Fibroblast of skin of left quadriceps (primary cell): ENCODE measurements around the gene DOK3.

Experiments used
- DNase-seq, 2 experiments: peaks; one replicate each; pipeline ENCODE4 v3.0.0-alpha.2; 2013; ENCODE audit warnings: low read depth in 2 of 2

DOK3 gene

GRCh38 chr5:177509381-177509951, at the start of gene DOK3:
Gene DOK3 (minus strand): TSS chr5:177509826. CDS start chr5:177509540, 286 bp downstream.
- no peak for DNase-seq

GRCh38 chr5:177557796-177558195, 48.2 kb upstream of the DOK3 start:
- DNase-seq, result no peak

- DNase-seq, result no peak
Observed at GRCh38 chr5:177557041-177557647, 47.5 kb upstream of the DOK3 start.

GRCh38 chr5:177555665-177556064, 46.0 kb upstream of the DOK3 start:
- no peak for DNase-seq

DNA sequence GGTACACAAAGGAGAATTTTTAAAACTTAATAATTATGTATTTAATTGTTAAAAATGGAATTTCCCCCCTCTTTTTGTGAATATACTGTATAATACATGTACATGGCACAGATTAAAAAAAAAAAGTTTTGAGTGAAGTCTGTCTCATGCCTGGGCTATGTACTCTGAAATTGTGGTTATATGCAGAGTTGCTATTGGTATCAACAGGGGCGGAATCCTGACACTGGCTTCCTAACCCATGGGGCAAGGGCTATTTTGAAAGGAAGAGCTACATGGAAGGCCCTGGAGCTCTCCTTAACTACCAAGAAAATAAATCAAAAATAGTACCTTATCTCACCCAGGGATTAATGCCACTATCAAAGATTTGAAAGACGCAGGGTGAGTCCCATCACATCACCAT, 45.6 kb upstream of the DOK3 start:
- DNase-seq, result no peak

- peak; percentile 80 to 86 for DNase-seq
Observed at GRCh38 chr5:177554474-177555111, 45.0 kb upstream of the DOK3 start, which contains the start of gene FAM193B. Gene FAM193B (minus strand): TSS chr5:177554563. CDS start chr5:177554458, 105 bp downstream.

DNA sequence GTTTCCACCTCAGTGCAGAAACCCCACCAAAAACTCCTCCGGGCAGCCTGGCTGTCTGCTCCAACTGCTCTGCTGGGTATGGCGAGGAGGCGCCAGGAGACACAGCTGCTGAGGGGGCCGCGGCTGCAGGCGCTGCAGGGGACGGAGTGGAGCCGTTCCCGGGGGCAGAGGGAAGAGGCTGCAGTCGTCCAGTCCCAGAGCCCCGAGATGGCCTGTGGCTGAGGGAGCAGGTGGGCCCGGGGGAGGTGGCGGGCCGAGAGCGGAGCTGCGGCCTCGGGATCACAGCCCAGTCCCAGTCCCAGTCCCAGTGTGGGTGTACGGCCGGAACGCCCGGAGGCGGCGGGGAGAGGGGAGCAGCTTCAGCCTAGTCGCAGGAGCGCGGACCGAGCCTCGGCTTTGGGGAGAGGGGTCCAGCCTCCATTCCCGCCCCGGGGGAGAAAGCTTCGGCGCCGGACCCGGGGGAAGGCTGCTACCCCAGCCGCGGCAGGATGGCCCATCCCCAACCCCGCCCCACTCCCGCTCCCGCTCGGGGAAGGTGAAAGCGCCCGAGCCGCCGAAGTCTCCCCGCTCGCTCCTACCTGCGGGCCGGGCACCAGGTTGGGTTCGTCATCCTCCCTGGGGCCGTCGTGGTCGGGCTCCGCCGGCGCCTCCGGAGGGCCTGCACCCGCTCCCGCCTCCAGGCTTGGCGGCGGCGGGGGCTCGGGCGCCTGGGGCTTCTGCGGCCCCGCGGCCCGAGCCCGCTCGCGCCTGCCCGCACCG, 44.2 kb upstream of the DOK3 start:
- DNase-seq, result no peak

GRCh38 chr5:177552839-177553455, 43.3 kb upstream of the DOK3 start:
- DNase-seq, result no peak

GRCh38 chr5:177550122-177550521, 40.5 kb upstream of the DOK3 start:
- DNase-seq, result no peak

- no peak for DNase-seq
Observed at GRCh38 chr5:177548495-177548894, 38.9 kb upstream of the DOK3 start.

GRCh38 chr5:177547736-177548135, 38.1 kb upstream of the DOK3 start:
- DNase-seq, result no peak

- peak; percentile 96 to 97 for DNase-seq
Observed at GRCh38 chr5:177546258-177546741, 36.7 kb upstream of the DOK3 start.

GRCh38 chr5:177545487-177546257, 36.0 kb upstream of the DOK3 start:
- peak; percentile 81 for DNase-seq

DNA sequence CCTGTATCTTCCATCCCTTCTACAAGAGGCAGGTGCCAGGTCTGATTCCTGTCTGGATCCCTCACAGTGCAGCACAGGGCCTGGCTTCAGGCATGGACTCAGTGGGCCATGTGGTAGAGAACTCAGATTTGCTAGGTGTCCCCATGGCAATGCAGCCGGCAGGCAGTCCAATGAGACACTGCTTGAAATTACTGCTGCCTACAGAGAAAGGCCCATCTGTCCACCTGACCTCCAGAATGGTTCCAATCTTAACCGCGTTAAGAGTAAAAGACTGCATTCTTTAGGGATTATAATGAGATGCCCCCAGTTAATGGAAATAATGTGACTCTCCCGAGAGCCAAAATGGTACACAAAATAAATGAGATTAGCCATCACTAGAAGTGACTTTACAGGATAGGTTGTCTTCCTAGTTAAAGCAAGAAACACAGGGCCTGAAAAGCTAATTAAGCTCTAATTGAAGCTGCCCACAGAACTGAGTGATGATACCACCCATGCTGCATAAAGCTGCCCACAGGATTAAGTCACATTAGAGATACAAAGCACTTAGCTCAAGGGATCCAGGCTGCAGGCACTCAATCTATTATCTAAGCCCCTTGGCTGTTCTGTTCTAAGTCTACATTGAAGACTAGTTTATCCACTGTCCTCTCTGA, 33.3 kb upstream of the DOK3 start:
- DNase-seq, result no peak

- no peak for DNase-seq
Observed at GRCh38 chr5:177540438-177540837, 30.8 kb upstream of the DOK3 start.

- DNase-seq, result peak; percentile 59 to 64
Observed at GRCh38 chr5:177539411-177539810, 29.8 kb upstream of the DOK3 start.

DNA sequence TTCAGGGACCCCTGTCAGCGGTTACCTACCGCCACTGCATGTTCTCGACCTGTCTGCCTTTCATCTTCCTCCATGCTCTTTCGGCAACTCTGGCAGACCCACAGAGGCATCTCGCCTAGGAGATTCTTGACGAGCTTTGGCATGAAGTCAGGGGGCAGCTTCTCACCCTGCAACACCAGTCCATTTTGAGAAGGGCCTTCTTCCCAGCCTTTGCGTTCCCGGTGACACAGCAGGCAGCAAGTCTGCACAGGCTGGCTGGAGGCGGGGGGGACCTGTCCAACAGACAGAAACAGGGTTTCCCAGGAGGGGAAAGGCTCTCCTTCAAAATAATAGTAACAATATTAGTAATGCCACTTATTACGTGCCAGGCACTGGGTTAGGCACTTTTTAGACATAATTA, 29.2 kb upstream of the DOK3 start:
- no peak for DNase-seq

DNA sequence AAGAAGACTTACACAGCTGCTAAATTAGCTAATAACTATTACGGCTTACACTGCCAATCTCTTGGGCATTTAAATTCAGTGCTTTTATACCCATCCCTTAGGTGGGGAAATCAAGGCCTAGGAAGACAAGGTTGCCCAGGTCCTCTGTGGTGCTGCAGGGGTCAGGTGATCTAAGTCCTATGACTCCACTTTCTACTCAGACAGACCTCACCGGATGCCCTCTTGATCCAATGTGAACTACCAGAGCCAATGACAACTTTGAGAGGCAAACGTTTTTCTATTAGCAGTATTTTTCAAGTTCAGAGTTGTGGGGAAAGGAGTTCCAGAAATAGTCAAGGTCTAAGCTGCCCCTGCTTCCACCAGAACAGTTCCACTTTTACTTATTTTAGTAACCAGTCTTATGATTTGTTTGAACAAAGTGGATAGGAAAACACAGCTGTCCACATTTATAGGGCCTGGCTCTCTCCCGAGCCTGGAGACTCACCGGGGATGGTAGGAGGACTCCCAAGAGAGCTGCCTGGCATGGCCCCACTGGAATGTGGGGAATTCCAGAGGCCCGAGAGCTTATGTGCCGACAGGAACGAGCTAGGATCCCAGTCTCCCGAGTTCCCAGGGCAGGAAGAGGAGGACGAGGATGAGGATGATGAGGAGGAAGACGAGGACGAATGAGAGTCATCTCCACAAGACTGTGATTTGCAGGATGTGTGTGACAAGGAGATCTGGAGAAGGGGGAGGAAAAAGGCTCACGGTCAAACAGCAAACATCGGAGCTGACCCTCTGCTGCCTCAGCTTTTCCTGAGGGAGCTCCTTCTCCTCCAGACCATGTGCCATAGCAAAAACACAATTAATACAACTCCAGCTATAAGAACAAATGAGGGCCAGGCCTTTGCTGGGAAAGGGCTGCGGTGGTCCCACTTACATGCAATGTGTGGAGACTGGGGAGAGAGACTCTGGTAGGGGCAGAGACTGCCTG, 28.0 kb upstream of the DOK3 start:
- DNase-seq, result peak; percentile 51 to 54

DNA sequence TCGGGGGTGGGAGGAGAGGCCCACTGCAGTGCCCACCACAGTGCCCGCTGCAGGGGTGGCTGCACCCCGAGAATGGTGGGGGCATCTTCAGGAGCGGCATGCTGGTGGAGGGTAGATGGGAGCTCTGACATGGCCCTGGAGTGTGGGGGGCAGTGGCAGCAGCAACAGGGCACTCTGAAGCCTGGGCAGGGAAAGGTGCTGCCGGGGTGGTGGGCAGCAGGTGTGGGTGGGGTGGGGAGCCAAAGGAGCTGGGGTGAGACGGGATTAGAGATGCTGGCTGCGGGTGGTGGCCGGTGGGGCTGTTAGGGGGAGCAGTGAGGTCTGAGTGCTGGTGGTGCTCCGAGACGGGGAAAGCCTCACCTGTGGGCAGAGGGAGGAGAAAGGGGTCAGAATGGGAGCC, 26.8 kb upstream of the DOK3 start:
- no peak for DNase-seq
